GM10847 (cell line): ENCODE measurements around the gene SERGEF.

Source experiments
- POLR2A ChIP-seq: IDR thresholded peaks from 2 replicates; pipeline ENCODE4 v1.6.1; 2011; ENCODE audit not compliant: insufficient read length; ENCODE audit errors: extremely low read depth

The SERGEF gene

GRCh38 chr11:17762309-17762974 is 250.4 kb downstream of the SERGEF start:
- TF ChIP-seq POLR2A: no peak

GRCh38 chr11:17760102-17761029 is 252.5 kb downstream of the SERGEF start:
- no peak for TF ChIP-seq POLR2A

GRCh38 chr11:17755891-17756290 is 257.0 kb downstream of the SERGEF start:
- TF ChIP-seq POLR2A: no peak

- TF ChIP-seq POLR2A: no peak
Observed at GRCh38 chr11:17753641-17754040, 259.2 kb downstream of the SERGEF start.

GRCh38 chr11:17753153-17753552 is 259.7 kb downstream of the SERGEF start:
- TF ChIP-seq POLR2A: no peak

GRCh38 chr11:17752144-17752543 is 260.7 kb downstream of the SERGEF start:
- TF ChIP-seq POLR2A: no peak

- TF ChIP-seq POLR2A: no peak
Observed at GRCh38 chr11:17751558-17751957, 261.3 kb downstream of the SERGEF start.

- TF ChIP-seq POLR2A: no peak
Observed at GRCh38 chr11:17750801-17751165, 262.1 kb downstream of the SERGEF start.

GRCh38 chr11:17750013-17750800 is 262.6 kb downstream of the SERGEF start:
- TF ChIP-seq POLR2A: no peak

GRCh38 chr11:17748761-17749721 is 263.8 kb downstream of the SERGEF start:
- TF ChIP-seq POLR2A: no peak

- TF ChIP-seq POLR2A: no peak
Observed at GRCh38 chr11:17748044-17748443, 264.8 kb downstream of the SERGEF start.

GRCh38 chr11:17747131-17747955 is 265.5 kb downstream of the SERGEF start:
- TF ChIP-seq POLR2A: no peak

- TF ChIP-seq POLR2A: no peak
Observed at GRCh38 chr11:17746096-17746495, 266.8 kb downstream of the SERGEF start.

GRCh38 chr11:17745023-17745772 is 267.6 kb downstream of the SERGEF start:
- no peak for TF ChIP-seq POLR2A
